Measurements from ENCODE around the gene APEX1.

The APEX1 gene

GRCh38 chr14:20429801-20430669 lies 25.0 kb upstream of the APEX1 start:
- no peak overlapping the region for H2BK5ac ChIP-seq (ENCODE audit: low read length)
- H3K27me3 ChIP-seq (ENCODE audit: insufficient read depth, low read length, poor library complexity) = peaks cover 2% of the 10 kb centered on the region
- no peak overlapping the region for H2BK120ac ChIP-seq (ENCODE audit: low read depth, low read length)
- H4K5ac ChIP-seq (ENCODE audit: low read length) = no peak overlapping the region
- no peak overlapping the region for H3K27ac ChIP-seq (ENCODE audit: low read depth, low read length)
- H3K23ac ChIP-seq (ENCODE audit: low read length) = no peak overlapping the region
- no peak for DNase-seq
- no peak overlapping the region for H3K56ac ChIP-seq (ENCODE audit: low read length)
- H2BK15ac ChIP-seq (replicated peaks; ENCODE audit: low read depth) = no peak overlapping the region
- no peaks in the 10 kb centered on the region for H3K79me1 ChIP-seq (ENCODE audit: low read length)
- H3K79me2 ChIP-seq (ENCODE audit: control insufficient read depth, insufficient read depth, low read length) = no peaks in the 10 kb centered on the region
- no peak overlapping the region for H3K18ac ChIP-seq (ENCODE audit: low read length)
- H3K4me2 ChIP-seq (ENCODE audit: low read length) = no peak overlapping the region
- no peak overlapping the region for H3K4me3 ChIP-seq (ENCODE audit: low read length)
- H3K4me1 ChIP-seq (ENCODE audit: control insufficient read depth, low read depth, low read length) = peaks cover 2% of the 10 kb centered on the region
- no peak overlapping the region for H4K8ac ChIP-seq (ENCODE audit: low read depth, low read length)
- no CpG with 5 or more reads among the region's 30 CpGs for WGBS (ENCODE audit: extremely low coverage, insufficient coverage, low lambda C conversion rate)
- no peaks in the 10 kb centered on the region for H3K36me3 ChIP-seq (ENCODE audit: control insufficient read depth, insufficient read depth, low read length)
- no peak overlapping the region for H3K4ac ChIP-seq (ENCODE audit: low read depth, low read length)
- H2AK5ac ChIP-seq (ENCODE audit: low read length) = no peak overlapping the region
- no peak overlapping the region for H3K9ac ChIP-seq (ENCODE audit: low read length)

- no peaks in the 10 kb centered on the region for H3K79me1 ChIP-seq (ENCODE audit: low read length)
- peak overlapping the region; percentile 39 for H3K56ac ChIP-seq (ENCODE audit: low read length)
- no peak overlapping the region for H2BK15ac ChIP-seq (replicated peaks; ENCODE audit: low read depth)
- no peaks in the 10 kb centered on the region for H3K4me1 ChIP-seq (ENCODE audit: control insufficient read depth, low read depth, low read length)
- H3K27me3 ChIP-seq (ENCODE audit: insufficient read depth, low read length, poor library complexity) = peaks cover 2% of the 10 kb centered on the region
- no peak overlapping the region for H3K23ac ChIP-seq (ENCODE audit: low read length)
- no peak overlapping the region for H2BK5ac ChIP-seq (ENCODE audit: low read length)
- DNase-seq = no peak
- no peak overlapping the region for H3K4me3 ChIP-seq (ENCODE audit: low read length)
- H3K4ac ChIP-seq (ENCODE audit: low read depth, low read length) = no peak overlapping the region
- H3K36me3 ChIP-seq (ENCODE audit: control insufficient read depth, insufficient read depth, low read length) = no peaks in the 10 kb centered on the region
- no peaks in the 10 kb centered on the region for H3K79me2 ChIP-seq (ENCODE audit: control insufficient read depth, insufficient read depth, low read length)
- no peak overlapping the region for H2BK120ac ChIP-seq (ENCODE audit: low read depth, low read length)
- no peak overlapping the region for H3K18ac ChIP-seq (ENCODE audit: low read length)
- H3K9ac ChIP-seq (ENCODE audit: low read length) = no peak overlapping the region
- H4K8ac ChIP-seq (ENCODE audit: low read depth, low read length) = no peak overlapping the region
- H4K5ac ChIP-seq (ENCODE audit: low read length) = no peak overlapping the region
- H3K27ac ChIP-seq (ENCODE audit: low read depth, low read length) = no peak overlapping the region
- H3K4me2 ChIP-seq (ENCODE audit: low read length) = peak overlapping the region; percentile 31
- no CpG with 5 or more reads among the region's 44 CpGs for WGBS (ENCODE audit: extremely low coverage, insufficient coverage, low lambda C conversion rate)
- H2AK5ac ChIP-seq (ENCODE audit: low read length) = no peak overlapping the region
These were observed 20.1 kb upstream of the APEX1 start for GRCh38 chr14:20434701-20435581.

- Histone ChIP-seq H2BK120ac (ENCODE audit: low read depth, low read length) (no peak within 1 kb of the TSS), H4K8ac (ENCODE audit: low read depth, low read length) (no peak within 1 kb of the TSS), H3K79me1 (ENCODE audit: low read length) (no peaks in the 10 kb centered on the region), H2BK15ac (replicated peaks; ENCODE audit: low read depth) (no peak within 1 kb of the TSS), H3K23ac (ENCODE audit: low read length) (no peak within 1 kb of the TSS), H3K4me1 (ENCODE audit: control insufficient read depth, low read depth, low read length) (no peaks in the 10 kb centered on the region), H2AK5ac (ENCODE audit: low read length) (no peak within 1 kb of the TSS), H3K4ac (ENCODE audit: low read depth, low read length) (no peak within 1 kb of the TSS), H3K36me3 (ENCODE audit: control insufficient read depth, insufficient read depth, low read length) (no peaks in the 10 kb centered on the region), H3K27ac (ENCODE audit: low read depth, low read length) (no peak within 1 kb of the TSS), H2BK5ac (ENCODE audit: low read length) (no peak within 1 kb of the TSS), H3K56ac (ENCODE audit: low read length) (peak within 1 kb of the TSS; percentile 39), H3K27me3 (ENCODE audit: insufficient read depth, low read length, poor library complexity) (peaks cover 2% of the 10 kb centered on the region), H3K9ac (ENCODE audit: low read length) (no peak within 1 kb of the TSS), H3K4me3 (ENCODE audit: low read length) (no peak within 1 kb of the TSS), H4K5ac (ENCODE audit: low read length) (no peak within 1 kb of the TSS), H3K79me2 (ENCODE audit: control insufficient read depth, insufficient read depth, low read length) (no peaks in the 10 kb centered on the region), H3K4me2 (ENCODE audit: low read length) (peak within 1 kb of the TSS; percentile 31), H3K18ac (ENCODE audit: low read length) (no peak within 1 kb of the TSS)
- no CpG with 5 or more reads among the region's 17 CpGs for WGBS (ENCODE audit: extremely low coverage, insufficient coverage, low lambda C conversion rate)
- DNase-seq = no peak
These were observed 19.3 kb upstream of the APEX1 start, which contains the start of gene KLHL33 for GRCh38 chr14:20435582-20436362. TSS of gene KLHL33 (minus strand) at chr14:20436166. CDS start at chr14:20435811, 355 bp downstream.

- Histone ChIP-seq H3K4me3 (ENCODE audit: low read length) (no peak overlapping the region), H2AK5ac (ENCODE audit: low read length) (no peak overlapping the region), H2BK120ac (ENCODE audit: low read depth, low read length) (no peak overlapping the region), H3K4ac (ENCODE audit: low read depth, low read length) (no peak overlapping the region), H2BK5ac (ENCODE audit: low read length) (no peak overlapping the region), H3K56ac (ENCODE audit: low read length) (no peak overlapping the region), H3K18ac (ENCODE audit: low read length) (no peak overlapping the region), H3K79me1 (ENCODE audit: low read length) (no peaks in the 10 kb centered on the region), H4K8ac (ENCODE audit: low read depth, low read length) (no peak overlapping the region), H3K79me2 (ENCODE audit: control insufficient read depth, insufficient read depth, low read length) (no peaks in the 10 kb centered on the region), H4K5ac (ENCODE audit: low read length) (no peak overlapping the region), H3K9ac (ENCODE audit: low read length) (no peak overlapping the region), H3K27me3 (ENCODE audit: insufficient read depth, low read length, poor library complexity) (peaks cover 2% of the 10 kb centered on the region), H3K4me1 (ENCODE audit: control insufficient read depth, low read depth, low read length) (no peaks in the 10 kb centered on the region), H2BK15ac (replicated peaks; ENCODE audit: low read depth) (no peak overlapping the region), H3K4me2 (ENCODE audit: low read length) (no peak overlapping the region), H3K27ac (ENCODE audit: low read depth, low read length) (no peak overlapping the region), H3K36me3 (ENCODE audit: control insufficient read depth, insufficient read depth, low read length) (no peaks in the 10 kb centered on the region), H3K23ac (ENCODE audit: low read length) (no peak overlapping the region)
- DNase-seq = no peak
- WGBS (ENCODE audit: extremely low coverage, insufficient coverage, low lambda C conversion rate) = no CpG with 5 or more reads among the region's 4 CpGs
These were observed 18.7 kb upstream of the APEX1 start for GRCh38 chr14:20436363-20436755.

- no CpG with 5 or more reads among the region's 7 CpGs for WGBS (ENCODE audit: extremely low coverage, insufficient coverage, low lambda C conversion rate)
- H2AK5ac ChIP-seq (ENCODE audit: low read length) = no peak overlapping the region
These were observed 16.4 kb upstream of the APEX1 start for GRCh38 chr14:20438664-20439063.

More at GRCh38 chr14:20438664-20439063, 16.4 kb upstream of the APEX1 start:
- Histone ChIP-seq H3K9ac (ENCODE audit: low read length) (no peak overlapping the region), H2BK120ac (ENCODE audit: low read depth, low read length) (no peak overlapping the region), H3K18ac (ENCODE audit: low read length) (no peak overlapping the region), H4K5ac (ENCODE audit: low read length) (no peak overlapping the region), H3K4me2 (ENCODE audit: low read length) (no peak overlapping the region), H3K4me3 (ENCODE audit: low read length) (no peak overlapping the region), H3K27me3 (ENCODE audit: insufficient read depth, low read length, poor library complexity) (peaks cover 2% of the 10 kb centered on the region), H3K4ac (ENCODE audit: low read depth, low read length) (no peak overlapping the region), H2BK5ac (ENCODE audit: low read length) (no peak overlapping the region), H3K4me1 (ENCODE audit: control insufficient read depth, low read depth, low read length) (no peaks in the 10 kb centered on the region), H4K8ac (ENCODE audit: low read depth, low read length) (no peak overlapping the region), H3K56ac (ENCODE audit: low read length) (no peak overlapping the region), H3K27ac (ENCODE audit: low read depth, low read length) (no peak overlapping the region), H3K23ac (ENCODE audit: low read length) (no peak overlapping the region), H2BK15ac (replicated peaks; ENCODE audit: low read depth) (no peak overlapping the region), H3K79me1 (ENCODE audit: low read length) (no peaks in the 10 kb centered on the region), H3K36me3 (ENCODE audit: control insufficient read depth, insufficient read depth, low read length) (no peaks in the 10 kb centered on the region), H3K79me2 (ENCODE audit: control insufficient read depth, insufficient read depth, low read length) (no peaks in the 10 kb centered on the region)
- no peak for DNase-seq
